HepG2 (cell line): ENCODE data around the gene ATAD2B. TPM values are rescaled to one million over a fixed set of nuclear protein-coding genes. Genes with fewer than 3 reads are reported as not detected.

ENCODE experiments used
- ARHGAP35 ChIP-seq: sonication (generic); formaldehyde crosslinking; IDR thresholded peaks from 2 replicates; pipeline ENCODE4 v1.9.0; 2022; ENCODE audit warnings: mild to moderate bottlenecking, inconsistent platforms, moderate library complexity, missing genetic modification reagents, borderline replicate concordance
- CERS6 ChIP-seq: sonication (generic); formaldehyde crosslinking; IDR thresholded peaks from 2 replicates; pipeline ENCODE4 v1.5.0; 2020; ENCODE audit warnings: missing genetic modification reagents
- DR1 ChIP-seq: sonication (generic); formaldehyde crosslinking; IDR thresholded peaks from 2 replicates; pipeline ENCODE4 v1.8.0; 2021; ENCODE audit warnings: mild to moderate bottlenecking, missing genetic modification reagents, inconsistent platforms
- GATAD2A ChIP-seq: IDR thresholded peaks from 2 replicates; pipeline ENCODE4 v1.6.1; 2016
- HMG20B ChIP-seq: conservative IDR thresholded peaks from 2 replicates; pipeline ENCODE4 v1.6.1; 2016; ENCODE audit warnings: missing genetic modification reagents, missing compliant biosample characterization
- IRF1 ChIP-seq: sonication (generic); formaldehyde crosslinking; IDR thresholded peaks from 2 replicates; pipeline ENCODE4 v1.4.0; 2020; ENCODE audit warnings: low read depth, mild to moderate bottlenecking, missing genetic modification reagents
- JUN ChIP-seq: sonication (generic); formaldehyde crosslinking; IDR thresholded peaks from 2 replicates; pipeline ENCODE4 v1.4.0; 2020; ENCODE audit warnings: mild to moderate bottlenecking, missing genetic modification reagents
- KLF13 ChIP-seq: sonication (generic); formaldehyde crosslinking; IDR thresholded peaks from 2 replicates; pipeline ENCODE4 v1.4.0; 2020; ENCODE audit warnings: mild to moderate bottlenecking, missing genetic modification reagents
- MATR3 ChIP-seq: sonication (generic); formaldehyde crosslinking; IDR thresholded peaks from 2 replicates; pipeline ENCODE4 v1.4.0; 2020; ENCODE audit warnings: missing genetic modification reagents
- NBN ChIP-seq: fragments of 450-650 bp; conservative IDR thresholded peaks from 2 replicates; pipeline ENCODE4 v1.6.1; 2017
- NCOA2 ChIP-seq: sonication (generic); formaldehyde crosslinking; IDR thresholded peaks from 2 replicates; pipeline ENCODE4 v1.8.0; 2022; ENCODE audit warnings: inconsistent platforms
- NR1H2 ChIP-seq: sonication (generic); formaldehyde crosslinking; IDR thresholded peaks from 2 replicates; pipeline ENCODE4 v1.8.1; 2022; ENCODE audit warnings: low read depth, missing genetic modification reagents, borderline replicate concordance
- PATZ1 ChIP-seq: sonication (generic); formaldehyde crosslinking; IDR thresholded peaks from 2 replicates; pipeline ENCODE4 v1.4.0; 2020; ENCODE audit warnings: missing genetic modification reagents
- PHF20 ChIP-seq: sonication (generic); formaldehyde crosslinking; IDR thresholded peaks from 2 replicates; pipeline ENCODE4 v1.5.0; 2020; ENCODE audit warnings: mild to moderate bottlenecking, missing genetic modification reagents
- RCOR2 ChIP-seq: IDR thresholded peaks from 2 replicates; pipeline ENCODE4 v1.6.1; 2016; ENCODE audit warnings: missing biosample characterization, missing genetic modification reagents
- THAP9 ChIP-seq: sonication (generic); formaldehyde crosslinking; IDR thresholded peaks from 2 replicates; pipeline ENCODE4; 2020; ENCODE audit warnings: missing genetic modification reagents, mild to moderate bottlenecking, borderline replicate concordance
- ZBTB7B ChIP-seq: sonication (generic); formaldehyde crosslinking; IDR thresholded peaks from 2 replicates; pipeline ENCODE4 v1.4.0; 2020; ENCODE audit warnings: missing genetic modification reagents
- ZFP91 ChIP-seq: sonication (generic); formaldehyde crosslinking; IDR thresholded peaks from 2 replicates; pipeline ENCODE4 v1.9.0; 2022; ENCODE audit warnings: missing genetic modification reagents, mild to moderate bottlenecking, borderline replicate concordance
- ZMAT5 ChIP-seq: sonication (generic); formaldehyde crosslinking; IDR thresholded peaks from 2 replicates; pipeline ENCODE4 v1.5.0; 2020; ENCODE audit warnings: mild to moderate bottlenecking, low read depth, missing genetic modification reagents, borderline replicate concordance
- ZNF367 ChIP-seq: sonication (generic); formaldehyde crosslinking; IDR thresholded peaks from 2 replicates; pipeline ENCODE4 v1.4.0; 2020; ENCODE audit warnings: missing genetic modification reagents, borderline replicate concordance
- ZNF563 ChIP-seq: sonication (generic); formaldehyde crosslinking; IDR thresholded peaks from 2 replicates; pipeline ENCODE4 v1.8.0; 2022; ENCODE audit warnings: mild to moderate bottlenecking, moderate library complexity, missing genetic modification reagents
- ZNF569 ChIP-seq: sonication (generic); formaldehyde crosslinking; IDR thresholded peaks from 2 replicates; pipeline ENCODE4 v1.5.0; 2020; ENCODE audit warnings: mild to moderate bottlenecking, missing genetic modification reagents, moderate library complexity, borderline replicate concordance
- ZNF724P ChIP-seq: sonication (generic); formaldehyde crosslinking; IDR thresholded peaks from 2 replicates; pipeline ENCODE4 v1.8.0; 2022; ENCODE audit warnings: missing genetic modification reagents, borderline replicate concordance
- polyA plus RNA-seq, 8 experiments: library from polyadenylated mRNA; depleted of rRNA in 3 of 8; stranded (reverse) in 7 of 8; unstranded in 1 of 8; fragments of >200 nt; fragmentation: Illumina TruSeq in 4 of 8; extraction: Trizol in 4 of 8; gene quantifications; 2 replicates each; pipeline versions ENCODE4 v1.2.1 to v1.2.3, GENCODE V29; 2011 to 2016; ENCODE audit warnings: low read depth in 4 of 8, missing spikeins in 1 of 8, mixed read lengths in 1 of 8; ENCODE audit not compliant: insufficient read depth in 1 of 8
- total RNA-seq, 5 experiments: library from RNA; depleted of rRNA; stranded (reverse); fragments of >200 nt; fragmentation: Illumina TruSeq; extraction: Trizol; gene quantifications; 2 replicates each; pipeline ENCODE4 v1.2.3, GENCODE V29; 2016; ENCODE audit warnings: low read depth in 1 of 5

The ATAD2B gene
- total and polyA plus RNA-seq, 2 of the 13 experiments (the other 11 are each of a cell fraction or from before 2014, with no cell fraction given) = 5.3 to 22.2 TPM

- TF ChIP-seq ZFP91 (no peak), CERS6 (CRISPR knock-in tag) (no peak), MATR3 (CRISPR knock-in tag) (no peak), ZNF367 (CRISPR knock-in tag) (no peak), IRF1 (CRISPR knock-in tag) (no peak), ZNF569 (CRISPR knock-in tag) (no peak), ZNF724P (no peak), NCOA2 (CRISPR knock-in tag) (no peak), JUN (no peak), KLF13 (CRISPR knock-in tag) (no peak), ZNF563 (CRISPR knock-in tag) (no peak), DR1 (CRISPR knock-in tag) (no peak), HMG20B (CRISPR knock-in tag) (peak; percentile 88), ZBTB7B (CRISPR knock-in tag) (0 out of 2 replicates have a peak, but pooled peaks have one; percentile 62), ARHGAP35 (CRISPR knock-in tag) (no peak), NR1H2 (CRISPR knock-in tag) (no peak), NBN (no peak), ZMAT5 (no peak), PHF20 (CRISPR knock-in tag) (no peak), PATZ1 (CRISPR knock-in tag) (peak; percentile 51; the same call in 1 of the 2 replicates), RCOR2 (peak; percentile 12; the same call in 1 of the 2 replicates), THAP9 (CRISPR knock-in tag) (no peak), GATAD2A (CRISPR knock-in tag) (0 out of 2 replicates have a peak, but pooled peaks have one; percentile 21)
These were observed 17.6 kb upstream of the ATAD2B start (continued) for GRCh38 chr2:23944527-23944926.
